ENCODE data around the gene TOP3B. TPM values are rescaled to one million over a fixed set of nuclear protein-coding genes. Genes with fewer than 3 reads are reported as not detected.
A peak's percentile ranks its signal among the peaks of the same experiment; 100 is the strongest.

TOP3B gene
- total RNA-seq, 6 experiments from 2014 or later: 13.5 to 20.4 (median 15.6) TPM

DNA sequence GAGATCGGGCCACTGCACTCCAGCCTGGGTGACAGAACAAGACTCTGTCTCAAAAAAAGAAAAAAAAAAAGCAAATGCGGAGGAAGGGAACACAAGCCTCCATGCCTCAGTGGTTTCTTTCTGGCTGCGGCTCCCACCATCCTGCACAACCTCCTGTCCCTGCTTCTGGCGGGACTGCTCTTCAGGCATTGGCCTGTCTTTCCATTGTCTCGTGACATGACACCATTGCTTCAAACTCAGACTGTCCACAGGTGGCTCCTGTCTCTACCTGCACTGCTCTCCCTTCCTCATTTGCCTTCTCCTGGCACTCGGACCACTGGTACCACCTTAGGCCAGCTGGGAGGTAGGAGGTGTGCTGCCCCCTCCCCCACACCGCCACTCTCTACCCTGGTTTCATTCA is 19.3 kb downstream of the TOP3B start:
- ATAC-seq: no peak
- 97% methylated on average over 7 of the region's 7 CpGs for WGBS (ENCODE audit: insufficient coverage, low coverage, low lambda C conversion rate, missing lambda C conversion rate)
- TF ChIP-seq CTCF (IDR thresholded peaks at IDR 0.05) (no peak), POLR2A (IDR thresholded peaks at IDR 0.05) (no peak)

DNA sequence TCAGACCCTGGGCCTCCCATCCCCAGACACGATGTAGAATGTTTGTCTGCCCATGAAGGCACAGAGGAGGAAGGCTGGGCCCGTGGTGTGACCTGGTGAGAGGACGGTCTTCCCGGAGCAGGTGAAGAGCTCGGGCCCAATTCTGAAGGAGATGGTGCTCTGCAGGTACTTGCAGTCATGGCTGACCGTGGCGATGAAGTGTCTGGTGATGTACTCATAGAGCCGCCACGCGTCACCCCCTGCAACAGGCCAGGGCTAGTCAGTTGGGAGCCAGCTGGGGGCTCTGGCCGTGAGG is 20.0 kb downstream of the TOP3B start:
- Histone ChIP-seq H3K9me3 (no peaks in the 10 kb centered on the region), H3K4me3 (no peak overlapping the region), H3K27me3 (no peaks in the 10 kb centered on the region), H3K27ac (no peak overlapping the region), H3K4me1 (no peaks in the 10 kb centered on the region), H3K36me3 (peaks cover 0 to 78% (median 23%) of the 10 kb centered on the region in 4 donors)
- DNase-seq (no peak), ATAC-seq (no peak)
- whole genome bisulfite sequencing (ENCODE audit: insufficient coverage, low coverage, low lambda C conversion rate, missing lambda C conversion rate): 97% methylated on average over 4 of the region's 11 CpGs
- intact Hi-C loops (cut with DNase I): no loop called here
- TF ChIP-seq CTCF (IDR thresholded peaks at IDR 0.05): no peak
- no peak for TF ChIP-seq POLR2A (IDR thresholded peaks at IDR 0.05)

More for the DNA sequence above, 19.3 kb downstream of the TOP3B start:
- Histone ChIP-seq H3K9me3 (no peaks in the 10 kb centered on the region), H3K27me3 (no peaks in the 10 kb centered on the region), H3K4me1 (no peaks in the 10 kb centered on the region), H3K27ac (no peak overlapping the region), H3K36me3 (peaks cover 0 to 84% (median 25%) of the 10 kb centered on the region in 4 donors), H3K4me3 (no peak overlapping the region)
- intact Hi-C loops (cut with DNase I): no loop called here
- DNase-seq: no peak

DNA sequence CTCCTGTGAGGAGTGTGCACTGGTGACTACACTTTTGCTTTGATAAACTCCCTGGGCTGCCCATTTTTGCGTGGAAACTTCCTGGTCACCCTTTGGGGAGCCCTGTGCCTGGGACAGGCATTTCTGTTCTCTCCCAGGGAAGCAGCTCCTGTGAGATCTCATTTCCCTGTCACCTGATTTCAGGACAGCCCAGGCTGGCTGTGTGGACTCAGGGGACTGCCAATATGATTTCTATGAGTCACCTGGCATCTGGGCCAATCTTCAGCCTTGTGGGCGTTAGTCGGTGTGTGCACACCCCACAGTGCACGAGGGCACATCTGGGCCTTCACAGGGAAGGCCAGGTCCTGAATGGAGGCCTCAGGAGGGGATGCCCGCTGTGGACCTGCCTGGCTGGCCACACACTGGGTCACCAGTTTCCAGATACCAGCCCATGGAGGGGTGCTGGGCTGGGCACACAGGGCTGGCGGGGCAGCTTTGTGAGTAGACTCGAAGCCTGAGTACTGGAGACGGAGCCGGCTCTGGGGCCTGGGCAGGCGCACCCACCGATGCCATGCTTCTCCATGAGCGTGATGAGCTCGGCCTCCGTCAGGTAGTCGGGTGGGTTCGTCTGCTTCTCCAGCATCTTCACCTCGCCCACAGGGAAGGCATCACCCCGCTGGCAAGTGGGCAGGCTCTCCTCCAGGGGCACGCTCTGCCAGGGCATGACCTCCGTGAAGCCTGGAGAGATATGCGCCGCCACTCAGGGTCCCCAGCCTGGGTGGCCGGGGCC is 20.5 kb downstream of the TOP3B start:
- peak; percentile 65 to 87 (median 79) for ATAC-seq
- DNase-seq: peak in 1 of 3 donors; percentile 74
- Histone ChIP-seq H3K27me3 (no peaks in the 10 kb centered on the region), H3K4me1 (no peaks in the 10 kb centered on the region), H3K4me3 (no peak overlapping the region), H3K27ac (peak overlapping the region in 2 of 3 donors; percentile 15 to 82), H3K36me3 (peaks cover 0 to 73% (median 21%) of the 10 kb centered on the region in 4 donors), H3K9me3 (no peaks in the 10 kb centered on the region)
- TF ChIP-seq CTCF (IDR thresholded peaks at IDR 0.05) (no peak), POLR2A (IDR thresholded peaks at IDR 0.05) (peak; percentile 25)
- WGBS (ENCODE audit: insufficient coverage, low coverage, low lambda C conversion rate, missing lambda C conversion rate): 40% methylated on average over 1 of the region's 23 CpGs
- intact Hi-C loops (cut with DNase I): no loop called here

DNA sequence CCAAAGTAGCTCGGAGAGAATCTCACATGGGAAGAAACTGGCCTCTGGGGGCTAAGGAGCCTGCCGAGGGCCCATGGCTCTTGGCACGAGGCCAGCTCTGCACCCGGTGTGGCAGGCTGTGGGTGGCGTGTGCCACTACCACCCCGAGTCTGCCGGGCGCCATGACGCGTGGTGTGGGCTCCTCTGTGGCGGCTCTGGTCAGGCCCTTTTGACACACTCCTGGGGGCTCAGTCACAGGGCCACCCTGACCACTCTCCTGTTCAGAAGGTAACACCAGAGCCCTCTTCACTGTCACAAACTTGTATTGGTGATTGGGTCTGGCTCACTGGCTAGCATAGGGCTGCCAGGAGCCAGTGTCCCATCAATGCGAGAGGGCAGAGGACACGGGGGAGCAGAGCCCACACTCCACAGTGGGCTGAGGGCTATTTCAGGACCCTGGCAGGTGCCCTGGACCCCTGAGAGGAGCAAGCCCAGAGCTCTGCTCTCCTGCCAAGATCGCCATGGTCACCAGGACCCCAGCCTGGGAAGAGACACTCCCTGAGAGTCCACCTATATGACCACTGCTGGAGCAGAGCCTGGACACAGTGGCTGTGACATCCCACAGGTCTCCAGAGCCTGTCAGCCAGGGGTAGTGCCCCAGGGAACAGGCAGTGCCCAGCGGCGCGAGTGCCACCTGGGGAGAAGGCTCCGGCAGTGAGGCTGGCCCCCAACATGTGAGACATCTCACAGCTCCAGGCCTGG is 21.3 kb downstream of the TOP3B start:
- TF ChIP-seq POLR2A (IDR thresholded peaks at IDR 0.05): no peak
- TF ChIP-seq CTCF (IDR thresholded peaks at IDR 0.05): no peak
- H3K27ac ChIP-seq: peak overlapping the region in 2 of 3 donors; percentile 15 to 82
- H3K27me3 ChIP-seq: no peaks in the 10 kb centered on the region
- no peaks in the 10 kb centered on the region for H3K9me3 ChIP-seq
- ATAC-seq: no peak
- intact Hi-C loops (cut with DNase I): no loop called here
- 83% methylated on average over 1 of the region's 18 CpGs for WGBS (ENCODE audit: insufficient coverage, low coverage, low lambda C conversion rate, missing lambda C conversion rate)
- peaks cover 0 to 65% (median 14%) of the 10 kb centered on the region in 4 donors for H3K36me3 ChIP-seq
- H3K4me1 ChIP-seq: no peaks in the 10 kb centered on the region
- H3K4me3 ChIP-seq: no peak overlapping the region
- no peak for DNase-seq

All from right lobe of liver (tissue), 6 donors.